HG02642 (cell line): ENCODE results near the gene HOXB2.

Source experiments
- ATAC-seq: cut with Tn5 transposase; IDR thresholded peaks from one replicate; pipeline ENCODE4 v1.9.1; 2021; ENCODE audit warnings: mild to moderate bottlenecking; ENCODE audit not compliant: unreplicated experiment, poor library complexity

HOXB2 gene

GRCh38 chr17:48555258-48556228 is 10.6 kb upstream of the HOXB2 start:
- ATAC-seq: no peak

DNA sequence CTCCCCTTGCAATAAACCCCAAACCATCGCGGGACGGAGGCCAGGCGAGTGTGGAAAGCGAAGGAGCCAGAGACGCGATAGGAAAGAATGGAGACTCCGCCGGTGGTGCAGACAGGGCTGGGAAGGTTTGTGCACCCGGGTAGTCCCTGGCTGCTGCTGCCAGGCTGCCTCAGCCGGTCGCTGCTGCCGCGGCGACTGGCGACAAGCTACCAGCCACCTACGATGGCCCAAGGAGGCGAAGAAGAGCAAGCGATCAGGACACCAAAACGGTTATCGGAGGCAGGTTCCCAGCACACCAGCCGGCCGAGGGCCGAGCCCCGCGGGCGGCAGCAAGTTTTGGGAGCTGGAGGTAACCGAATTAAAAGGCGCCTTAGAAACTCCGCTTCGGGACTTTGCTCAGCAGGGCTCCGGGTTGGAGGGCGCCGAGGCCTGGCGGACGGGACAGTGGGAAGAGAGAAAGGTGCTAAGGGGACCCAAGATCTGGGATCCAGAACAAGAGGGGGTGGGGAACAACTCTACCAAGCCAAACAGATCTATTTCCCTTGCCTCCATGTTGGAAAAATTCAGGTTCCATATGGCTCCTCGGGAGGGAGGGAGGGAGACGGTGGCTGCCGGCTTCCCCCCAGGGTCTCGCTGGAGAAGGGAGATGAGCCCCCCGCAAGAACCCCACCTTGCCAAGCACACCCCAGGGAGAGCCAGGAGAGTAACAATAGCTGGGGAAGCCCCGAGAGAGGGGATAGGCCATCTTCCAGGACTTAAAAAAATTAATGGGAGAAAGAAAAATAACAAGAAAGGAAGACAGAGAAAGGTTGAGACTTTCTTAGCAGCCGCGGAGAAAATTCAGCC is 9.7 kb upstream of the HOXB2 start:
- no peak for ATAC-seq

DNA sequence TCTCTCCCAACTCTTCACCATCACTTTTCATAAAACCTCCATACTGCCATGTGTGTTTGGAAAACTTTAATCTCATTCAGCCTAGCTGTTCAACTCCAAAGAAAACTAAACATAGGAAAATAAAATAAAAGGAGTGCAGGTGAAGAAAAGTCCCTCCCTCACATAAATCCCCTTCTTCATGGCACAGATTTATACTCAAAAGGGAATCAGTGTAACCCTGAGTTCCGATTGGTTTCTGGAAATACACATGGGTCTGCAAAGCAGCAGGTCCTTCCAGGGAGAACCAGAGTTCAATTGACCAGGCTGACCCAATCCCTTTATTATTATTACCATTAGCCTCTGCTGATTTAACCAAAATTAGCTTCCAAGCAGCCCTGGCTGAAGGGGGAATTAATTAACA is 8.9 kb upstream of the HOXB2 start:
- ATAC-seq: no peak

DNA sequence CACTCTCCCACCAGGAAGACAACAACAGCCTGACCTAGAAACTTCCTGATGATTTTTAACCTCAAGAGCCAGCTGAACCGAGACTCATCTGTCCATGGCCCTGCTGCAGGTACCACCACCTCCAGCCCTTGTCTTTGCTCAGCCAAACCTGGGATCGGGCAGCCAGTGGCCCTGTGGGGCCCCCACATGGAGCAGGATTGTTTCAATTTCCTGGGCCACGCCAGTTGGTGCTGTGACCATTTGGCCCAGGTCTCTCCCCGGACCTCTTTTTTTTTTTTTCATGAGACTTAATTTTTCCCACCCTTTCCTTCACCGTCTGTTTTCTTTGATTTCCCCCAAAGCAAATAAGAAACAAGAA is 8.3 kb upstream of the HOXB2 start:
- ATAC-seq: no peak

GRCh38 chr17:48552466-48553189 is 7.7 kb upstream of the HOXB2 start:
- ATAC-seq: no peak

DNA sequence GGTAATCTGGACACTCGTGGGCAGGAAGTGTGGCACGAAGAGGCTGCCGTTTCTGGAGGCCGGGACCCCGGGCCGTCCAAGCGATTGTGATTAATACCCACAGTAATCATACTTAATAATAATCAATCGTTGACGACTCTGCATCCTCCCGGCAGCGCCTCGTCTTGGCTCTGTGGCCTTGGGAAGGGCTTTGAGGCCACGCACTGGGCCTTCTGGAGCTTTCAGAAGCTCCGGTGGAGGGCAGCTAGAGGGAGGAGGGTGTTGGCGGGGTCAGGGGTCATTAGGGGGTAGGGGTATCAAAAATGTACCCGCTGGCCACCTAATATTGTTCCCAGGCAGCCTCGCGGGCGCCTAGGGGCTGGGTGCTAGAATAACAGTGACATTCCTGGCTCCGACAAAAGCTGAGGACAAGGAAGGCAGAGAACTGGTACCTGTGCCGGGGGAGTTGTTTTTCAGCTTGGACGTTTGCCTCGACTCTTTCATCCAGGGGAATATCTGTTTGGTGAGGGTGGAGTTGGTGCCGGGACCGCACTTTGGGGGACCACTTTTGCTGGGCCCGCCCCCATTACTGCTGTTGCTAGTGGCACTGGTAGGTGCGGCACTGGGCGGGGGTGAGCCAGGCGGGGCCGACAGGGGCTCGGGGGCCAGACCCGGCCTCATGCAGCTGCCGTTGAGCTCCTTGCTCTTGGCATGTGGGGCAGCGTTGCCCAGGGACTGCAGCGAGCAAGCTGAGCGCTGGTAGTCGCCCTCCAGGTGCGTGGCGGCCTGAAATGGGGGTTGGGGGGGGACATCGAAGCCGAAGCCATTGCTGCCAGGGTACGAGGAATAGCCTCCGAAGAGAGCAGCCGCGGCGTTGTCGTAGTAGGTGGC is 6.9 kb upstream of the HOXB2 start:
- no peak for ATAC-seq

DNA sequence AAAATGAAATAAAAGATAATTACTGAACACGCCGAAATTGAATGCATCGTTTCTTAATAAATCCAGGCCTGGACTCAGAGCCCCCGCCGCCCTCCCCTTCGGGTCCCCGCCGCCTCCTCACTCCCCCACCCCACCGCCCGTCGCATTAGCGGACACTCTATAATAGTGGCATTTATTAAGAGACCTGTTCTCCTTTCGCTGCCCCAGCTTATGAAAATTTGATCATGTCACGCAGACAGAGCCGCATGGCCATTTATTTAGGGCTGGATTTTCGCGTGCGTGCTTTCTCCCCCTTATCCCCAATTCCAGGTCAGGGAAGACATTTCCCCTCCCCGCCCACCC is 6.3 kb upstream of the HOXB2 start:
- no peak for ATAC-seq

GRCh38 chr17:48550502-48551213 is 5.7 kb upstream of the HOXB2 start:
- no peak for ATAC-seq

DNA sequence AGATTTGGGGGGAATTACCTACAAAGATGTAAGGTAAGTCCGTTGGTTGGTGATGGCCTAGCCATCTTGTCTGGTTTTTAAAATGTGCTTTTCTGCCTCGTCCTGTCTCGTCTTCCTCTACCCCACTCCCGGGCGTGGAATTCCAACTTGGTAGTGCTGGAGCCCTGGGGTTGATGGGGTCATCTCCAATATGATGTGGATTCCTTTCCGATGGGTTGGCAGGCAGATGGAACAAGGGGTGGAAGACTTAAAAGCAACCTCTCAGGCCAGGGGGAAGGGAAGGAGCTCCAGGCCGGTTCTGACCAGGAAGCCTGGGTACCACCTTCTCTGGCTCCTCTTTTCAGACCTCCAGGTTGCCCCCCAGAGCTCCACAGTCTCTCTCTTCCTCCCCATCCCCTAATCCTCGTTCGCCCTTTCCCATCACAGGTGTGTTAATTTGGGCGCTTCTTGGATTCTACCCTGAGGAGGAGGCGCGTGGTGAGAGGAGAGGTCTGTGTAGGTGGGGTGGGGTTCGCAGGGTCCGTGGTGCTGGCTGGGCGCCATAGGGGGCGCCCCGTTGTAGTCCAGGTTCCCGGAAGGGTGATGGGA is 5.1 kb upstream of the HOXB2 start:
- ATAC-seq: no peak

DNA sequence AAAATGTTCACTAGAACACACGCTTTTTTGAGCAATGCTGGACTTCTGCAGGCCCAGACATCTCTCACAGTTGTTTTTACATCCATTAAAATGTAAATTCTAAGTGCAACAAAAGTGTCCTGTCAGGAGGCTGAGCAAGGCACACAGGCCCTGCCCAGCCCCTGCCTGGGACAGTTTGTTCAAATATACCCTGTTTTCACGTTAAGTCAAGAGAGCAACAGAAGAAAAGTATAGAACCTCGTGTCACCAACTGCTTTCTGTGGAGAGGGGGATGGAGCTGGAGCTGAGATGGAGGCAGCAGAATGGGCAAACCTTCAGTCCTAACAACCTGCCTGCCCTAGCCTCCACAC is 4.3 kb upstream of the HOXB2 start:
- no peak for ATAC-seq

GRCh38 chr17:48548523-48549280 is 3.8 kb upstream of the HOXB2 start:
- no peak for ATAC-seq

GRCh38 chr17:48547808-48548522 is 3.1 kb upstream of the HOXB2 start:
- no peak for ATAC-seq

DNA sequence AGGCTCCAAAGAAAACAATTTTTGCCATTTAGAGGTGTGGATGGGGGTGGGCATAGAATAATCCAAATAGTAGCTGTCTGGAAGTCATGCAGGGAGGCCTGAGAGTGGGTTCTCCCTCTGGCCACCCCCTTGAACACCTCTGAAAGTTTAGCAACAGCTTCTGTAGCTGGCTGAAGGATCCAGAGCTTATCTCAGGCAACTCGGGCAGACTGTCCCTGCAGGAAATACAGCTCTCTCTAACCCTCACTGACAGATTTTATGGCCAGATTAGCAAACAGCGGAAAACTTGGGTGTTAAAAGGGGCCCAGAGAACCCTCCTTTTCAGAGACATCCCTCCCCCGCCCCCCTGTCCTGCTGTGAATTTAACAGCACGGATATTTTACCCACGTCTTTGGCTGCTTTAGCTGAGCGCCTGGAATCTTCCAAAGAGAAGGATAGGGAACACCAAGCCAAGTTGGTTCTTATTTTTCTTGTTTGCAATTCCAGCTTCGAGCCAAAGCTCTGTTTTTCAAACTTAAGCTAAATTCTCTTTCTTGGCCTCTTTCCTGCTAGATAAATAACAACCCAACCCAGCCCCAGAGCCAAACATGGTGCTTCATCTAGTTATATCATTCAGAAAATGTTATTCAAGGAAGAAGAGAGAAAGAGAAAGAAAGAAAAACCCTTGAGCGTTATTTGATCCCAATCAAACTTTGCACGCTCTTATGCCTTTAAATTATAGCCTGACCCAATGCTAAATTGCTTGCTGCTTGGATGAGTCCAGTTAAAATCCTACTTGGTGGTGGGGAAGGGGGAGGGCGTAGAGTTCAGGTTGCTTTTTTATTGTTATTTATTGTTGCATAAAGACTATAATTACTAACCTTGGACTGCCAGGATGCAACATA is 2.3 kb upstream of the HOXB2 start:
- no peak for ATAC-seq

DNA sequence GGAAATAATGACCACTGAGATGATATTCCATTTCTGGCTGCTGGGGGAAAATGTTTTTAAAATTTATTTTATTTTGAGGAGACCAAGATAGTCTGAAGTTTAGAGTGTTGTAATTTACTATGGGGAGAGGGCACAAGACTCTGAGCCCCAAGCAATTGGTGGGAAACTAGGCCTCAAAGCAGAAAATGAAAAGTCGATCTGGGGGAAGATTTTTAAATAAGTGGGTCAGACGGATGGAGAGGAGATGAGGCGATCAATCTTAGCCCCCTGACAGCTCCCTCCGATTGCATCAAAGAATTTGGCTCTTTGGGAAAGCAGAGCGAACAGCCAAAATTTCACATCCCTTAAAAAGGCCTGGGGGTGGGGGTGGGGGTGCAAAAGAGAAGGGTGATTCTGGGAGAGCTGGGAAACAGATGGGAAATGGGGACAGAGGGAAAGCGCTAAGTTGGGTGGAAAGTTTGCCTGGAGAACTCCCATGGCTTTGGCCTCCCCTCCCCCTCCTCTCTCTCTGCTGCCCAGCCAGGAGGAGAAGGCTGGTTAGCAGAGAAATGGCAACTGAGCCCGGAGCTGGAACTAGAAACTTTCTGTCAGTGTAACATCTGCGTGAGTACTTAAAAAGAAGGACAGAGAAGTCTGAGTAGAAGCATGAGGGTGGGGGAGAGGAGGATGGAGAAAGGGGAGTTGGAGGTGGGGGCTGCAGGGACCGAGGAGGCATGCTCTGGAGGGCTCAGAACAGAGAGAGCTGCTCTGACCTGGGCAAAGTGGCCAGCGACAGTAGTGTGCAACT is 1.4 kb upstream of the HOXB2 start:
- no peak for ATAC-seq

GRCh38 chr17:48545539-48545938 is 630 bp upstream of the HOXB2 start:
- no peak for ATAC-seq
